HuH-7.5 (cell line): Measurements from ENCODE around the gene UGT1A9.

Source experiments
- DNase-seq: peaks from one replicate; pipeline ENCODE4 v3.0.0; 2011; ENCODE audit warnings: low spot score

Gene UGT1A9

DNA sequence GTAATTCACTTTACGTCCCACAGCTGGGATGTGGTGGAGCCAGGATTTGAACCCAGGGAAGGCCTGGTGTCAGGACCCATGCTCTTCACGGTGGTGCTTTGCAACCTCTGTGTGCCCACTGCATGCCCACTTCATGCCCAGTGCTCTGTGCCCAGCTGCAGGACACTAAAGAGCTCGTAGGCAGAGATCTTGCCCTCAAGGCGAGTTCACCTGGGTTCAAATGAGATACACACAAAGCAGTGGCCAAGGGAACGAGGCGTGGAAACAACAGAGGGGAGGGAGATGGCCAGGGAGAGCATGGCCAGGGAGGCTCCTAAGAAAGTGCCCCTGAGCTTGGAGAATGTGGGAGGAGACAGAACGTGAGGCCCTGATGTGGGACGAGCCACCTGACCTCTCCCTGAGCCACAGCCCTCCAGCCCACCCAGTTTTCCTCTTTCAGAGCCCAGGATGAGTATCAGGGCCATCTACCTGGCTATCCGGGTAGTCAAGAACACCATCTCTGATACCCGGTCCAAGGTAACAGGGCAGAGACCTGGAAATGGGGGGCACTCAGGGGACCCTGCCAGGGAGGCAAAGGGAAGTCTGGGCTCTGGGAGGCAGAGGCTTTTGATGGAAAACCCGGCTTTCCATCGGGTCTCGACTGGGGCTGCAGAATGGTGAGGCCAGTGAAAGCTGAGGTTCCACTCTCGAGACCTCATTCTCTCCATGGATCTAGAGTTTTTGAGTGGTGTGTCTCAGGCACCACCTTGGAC is 126.8 kb downstream of the UGT1A9 start:
- DNase-seq, result no peak

DNA sequence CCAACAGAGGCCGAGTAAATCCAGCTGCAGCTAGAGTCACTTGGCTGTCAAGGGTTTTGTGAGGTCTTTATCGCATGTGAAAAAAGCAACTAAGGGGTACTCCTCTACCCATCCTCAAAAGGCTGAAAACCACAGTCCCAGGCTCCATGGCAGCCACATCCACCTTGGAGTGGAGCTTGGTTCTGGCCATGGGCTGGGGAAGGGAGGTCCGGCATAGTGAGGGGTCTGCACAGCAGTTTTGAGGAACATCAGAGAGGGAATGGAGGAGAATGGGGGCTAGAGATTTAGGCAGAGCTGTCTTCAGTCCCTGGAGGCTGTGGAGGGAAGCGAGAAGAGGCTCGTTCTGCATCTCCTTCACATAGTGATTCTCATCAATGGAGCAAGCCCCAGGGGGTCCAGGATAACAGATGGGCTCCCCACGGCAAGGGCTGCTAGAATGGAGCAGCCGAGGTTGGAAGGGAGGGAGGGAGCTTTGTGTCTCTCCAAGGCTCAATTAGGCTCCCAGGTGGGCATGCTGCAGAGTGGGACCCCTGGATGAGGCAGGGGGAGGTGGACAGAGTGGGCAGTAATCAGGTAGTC is 127.5 kb downstream of the UGT1A9 start:
- no peak for DNase-seq

DNA sequence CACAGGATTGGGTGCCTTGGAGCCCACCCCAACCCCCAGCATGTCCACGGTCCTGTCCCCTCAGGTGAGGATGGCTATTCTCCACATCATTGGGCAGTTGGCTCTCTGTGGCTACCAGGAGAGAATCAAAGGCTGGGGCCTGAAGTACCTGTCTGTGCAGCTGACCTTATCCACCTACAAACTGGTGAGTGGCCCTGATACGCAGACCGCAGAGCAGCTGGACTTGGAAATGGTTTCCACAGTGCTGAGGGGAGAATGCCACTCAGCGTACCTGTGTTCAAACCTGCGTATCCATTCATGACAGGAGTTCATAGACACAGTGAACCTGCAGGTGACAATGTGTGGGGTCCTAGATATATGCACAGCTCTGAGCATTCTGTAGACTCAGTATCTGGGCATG is 128.0 kb downstream of the UGT1A9 start:
- no peak for DNase-seq

DNA sequence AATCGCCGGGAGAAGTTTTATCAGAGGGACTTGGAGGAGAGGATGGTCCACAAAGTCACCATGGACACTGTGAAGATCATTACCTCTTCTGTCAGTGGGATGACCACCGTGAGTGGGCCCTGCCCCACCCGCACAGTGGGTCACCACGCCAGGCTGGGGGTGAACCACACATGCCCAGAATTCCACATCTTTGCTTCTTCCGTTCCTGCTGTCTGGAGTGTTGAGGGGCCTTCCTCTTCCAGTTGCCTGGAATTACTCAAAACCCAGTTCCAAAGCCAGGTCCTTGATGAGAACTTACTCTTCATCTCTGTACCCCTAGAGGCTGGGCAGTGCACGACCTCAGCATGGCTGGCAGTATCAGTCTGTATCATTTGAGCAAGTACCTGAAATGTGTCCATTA is 128.5 kb downstream of the UGT1A9 start:
- DNase-seq, result no peak

DNA sequence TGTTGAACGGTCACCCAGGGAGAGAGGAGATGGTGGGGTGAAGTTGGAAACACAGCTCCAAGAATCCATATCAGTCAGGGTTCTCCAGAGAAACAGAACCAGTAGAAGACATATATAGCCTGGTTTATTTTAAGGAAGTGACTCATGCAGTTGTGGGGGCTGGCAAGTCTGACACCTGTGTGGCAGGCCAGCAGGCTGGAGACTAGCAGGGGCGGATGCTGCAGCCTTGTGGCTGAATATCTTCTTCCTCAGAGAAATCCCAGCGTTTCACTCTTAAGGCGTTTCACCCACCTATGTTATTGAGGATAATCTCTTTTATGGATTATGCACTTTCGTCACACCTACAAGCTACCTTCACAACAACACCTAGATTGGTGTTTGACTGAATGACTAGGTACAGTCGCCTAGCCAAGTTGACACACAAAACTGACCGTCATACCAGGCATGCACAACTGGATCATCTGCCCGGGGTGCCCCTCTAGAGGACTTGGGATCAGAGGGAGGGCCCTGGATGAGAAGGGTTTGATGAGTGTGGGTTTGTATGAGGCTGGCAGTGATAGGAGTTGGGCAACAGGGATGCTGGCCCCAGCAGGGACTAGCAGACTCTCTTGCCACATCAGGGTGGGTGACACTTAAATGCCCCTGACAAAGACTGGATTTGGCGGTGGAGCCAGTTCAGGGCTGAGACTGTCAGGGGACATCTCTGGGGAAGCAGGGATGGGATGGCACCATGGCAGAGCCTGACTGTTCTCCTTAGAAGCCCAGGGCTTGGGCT is 129.8 kb downstream of the UGT1A9 start:
- DNase-seq, result no peak

DNA sequence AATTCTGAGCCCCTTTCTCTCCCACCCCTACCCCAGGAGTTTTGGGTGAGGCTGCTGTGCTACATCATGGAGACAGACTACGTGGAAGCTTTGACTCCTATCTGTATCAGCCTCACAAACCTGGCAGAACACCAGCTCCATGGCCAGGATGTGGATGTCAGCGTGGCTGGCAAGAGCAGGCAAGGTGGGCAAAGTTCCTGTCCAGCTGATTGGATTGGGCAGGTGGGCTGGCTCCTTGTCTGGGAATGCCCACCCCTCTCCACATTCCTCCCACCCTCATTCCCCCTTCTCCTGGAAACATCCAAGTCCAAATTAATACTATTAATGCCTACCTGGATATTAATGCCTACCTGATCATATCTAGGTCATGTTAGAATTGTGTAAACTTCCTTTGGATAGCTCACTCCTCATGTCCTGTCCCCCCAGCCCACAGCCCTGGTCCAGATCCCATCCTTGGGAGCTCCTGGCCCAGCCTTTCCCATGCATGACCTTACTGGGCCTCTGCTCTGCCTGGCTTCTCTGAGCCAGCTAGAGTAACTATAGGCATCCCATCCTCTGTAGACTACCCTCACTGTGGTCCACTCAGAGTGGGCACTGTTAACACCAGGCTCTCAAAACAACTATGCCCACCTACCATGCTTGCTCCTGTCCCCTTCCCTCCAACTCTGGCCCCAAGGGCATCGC is 130.6 kb downstream of the UGT1A9 start:
- DNase-seq, result no peak

DNA sequence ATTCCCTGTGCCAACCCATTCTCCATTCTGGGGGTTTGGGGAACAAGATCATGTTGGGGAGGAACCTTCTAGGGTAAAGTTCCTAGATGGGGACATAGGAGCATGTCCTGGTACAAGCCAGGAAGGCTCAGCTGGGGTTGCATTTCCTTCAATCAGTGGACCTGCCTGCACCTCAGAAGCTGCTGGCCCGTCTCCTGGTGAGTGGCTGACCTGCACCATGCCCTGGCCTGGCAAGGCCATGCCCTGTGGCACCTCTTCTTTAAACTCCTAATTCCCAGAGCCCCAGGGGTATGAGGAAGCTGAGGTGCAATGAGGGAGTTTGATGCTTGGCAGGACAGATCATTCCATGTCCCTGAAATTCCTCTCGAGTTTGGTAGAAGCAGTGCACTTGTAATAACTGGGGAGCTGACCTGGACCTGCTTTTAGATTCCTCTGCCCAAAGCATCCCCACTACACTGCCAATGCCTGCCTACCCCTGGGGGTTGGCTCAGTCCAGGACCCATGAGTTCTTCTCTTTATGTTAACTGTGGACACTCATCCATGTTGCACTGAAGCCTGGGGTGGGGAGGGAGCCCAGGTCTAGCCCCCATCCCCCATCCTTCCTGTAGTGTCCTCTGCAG is 131.7 kb downstream of the UGT1A9 start:
- DNase-seq, result no peak

DNA sequence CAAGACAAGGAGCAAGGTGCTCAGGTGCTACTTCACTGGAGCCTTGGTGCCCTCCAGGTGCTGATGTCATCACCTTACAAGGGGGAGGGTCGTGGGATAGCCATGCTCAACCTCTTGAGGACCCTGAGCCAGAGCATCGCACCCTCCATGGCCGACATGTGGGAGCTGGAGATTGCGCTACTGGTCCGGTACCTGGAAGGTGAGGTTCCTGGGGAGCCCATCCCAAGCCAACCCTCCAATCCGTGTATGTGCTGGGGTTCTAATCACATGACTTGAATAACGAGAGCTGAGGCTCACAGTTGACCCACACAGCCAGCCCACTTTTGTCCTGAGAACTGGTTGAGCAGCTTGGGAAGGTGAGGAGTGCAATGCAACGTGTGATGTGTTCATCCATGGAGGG is 132.3 kb downstream of the UGT1A9 start:
- DNase-seq, result no peak

DNA sequence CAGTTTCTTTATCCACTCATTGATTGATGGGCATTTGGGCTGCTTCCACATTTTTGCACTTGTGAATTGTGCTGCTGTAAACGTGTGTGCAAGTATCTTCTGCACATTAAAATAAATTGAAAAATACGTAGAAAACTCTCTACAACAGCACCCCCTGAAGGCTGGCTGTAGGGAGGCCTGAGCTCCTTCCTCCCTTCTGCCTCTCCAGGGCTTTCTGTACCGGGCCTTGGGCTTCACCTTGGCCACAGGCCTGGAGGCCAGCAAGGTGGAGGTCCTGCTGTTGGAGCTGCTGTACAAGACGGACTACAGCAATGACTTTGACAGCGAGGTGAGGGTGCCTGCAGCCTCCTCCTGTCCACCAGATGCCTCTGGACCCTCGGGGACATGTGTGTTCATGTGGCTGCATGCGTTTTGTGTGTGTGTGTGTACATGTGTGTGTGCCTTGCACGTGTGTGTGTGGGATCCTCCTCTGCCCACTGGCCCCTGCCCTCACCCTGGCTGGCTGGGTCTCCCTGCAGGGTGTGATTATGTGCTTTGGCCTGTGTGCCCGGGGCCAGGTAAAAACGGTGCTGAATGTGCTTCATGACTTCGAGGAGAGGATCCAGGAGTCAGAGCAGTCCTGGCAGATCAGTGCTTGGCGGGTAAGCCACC is 135.6 kb downstream of the UGT1A9 start:
- DNase-seq, result no peak

DNA sequence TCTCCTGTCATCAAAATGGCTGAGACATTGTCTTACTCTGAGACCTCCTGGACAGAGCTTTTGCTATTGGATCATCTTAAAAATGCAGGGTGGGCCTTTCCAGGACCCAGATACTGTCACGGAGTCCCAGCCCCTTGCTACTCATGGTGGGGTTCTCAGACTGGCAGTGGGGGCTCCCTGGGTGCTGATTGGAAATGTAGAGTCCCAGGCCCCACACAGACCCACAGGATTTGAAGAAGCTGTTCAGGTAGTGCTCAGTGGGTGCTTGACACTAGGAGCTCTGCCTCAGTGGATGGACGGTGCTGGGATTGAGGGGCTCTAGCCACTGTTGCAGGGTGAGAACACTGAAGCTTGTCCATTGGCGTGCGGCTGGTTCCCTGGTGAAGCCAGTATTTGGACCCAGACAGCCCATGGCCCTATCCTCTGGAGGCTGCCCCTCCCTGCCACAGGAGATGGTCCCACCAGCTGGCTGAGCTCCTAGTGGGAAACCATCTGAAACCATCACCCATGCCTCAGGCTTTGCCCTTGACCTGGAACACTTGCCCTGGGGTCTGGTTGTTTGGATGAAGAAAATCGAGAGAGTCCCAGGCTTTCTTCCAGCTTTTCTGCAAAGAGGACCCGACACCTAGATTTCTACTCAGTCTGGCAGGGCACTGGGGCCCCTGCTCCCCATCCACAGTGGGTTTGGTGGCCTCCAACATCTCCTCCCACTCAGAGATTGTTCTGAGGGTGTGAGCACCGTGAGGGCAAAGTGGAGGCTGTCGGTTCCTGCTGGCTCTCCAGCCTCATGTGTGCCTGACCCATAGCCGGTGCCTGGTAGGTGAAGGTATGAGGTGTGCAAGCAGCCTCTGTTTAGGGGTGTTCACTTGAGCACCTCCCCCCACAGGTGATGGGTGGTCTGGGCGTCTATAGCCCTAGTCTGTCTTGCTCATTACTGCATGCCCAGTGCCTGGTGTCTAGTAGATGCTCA is 136.6 kb downstream of the UGT1A9 start:
- DNase-seq, result no peak

DNA sequence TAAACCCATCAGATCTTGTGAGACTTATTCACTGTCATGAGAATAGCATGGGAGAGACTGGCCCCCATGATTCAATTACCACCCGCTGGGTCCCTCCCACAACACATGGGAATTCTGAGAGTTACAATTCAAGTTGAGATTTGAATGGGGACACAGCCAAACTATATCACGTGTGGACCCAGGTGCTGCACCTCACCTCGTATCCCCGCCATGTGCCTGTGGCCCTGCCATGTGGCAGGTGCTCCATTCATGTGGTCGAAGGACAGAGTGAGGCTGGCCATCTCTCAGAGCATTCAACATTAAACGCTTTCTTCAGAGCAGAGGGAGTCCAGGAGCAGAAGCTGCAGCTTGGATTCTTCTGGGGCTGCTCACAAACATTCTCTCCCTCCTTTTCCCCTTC is 138.7 kb downstream of the UGT1A9 start:
- DNase-seq, result no peak

DNA sequence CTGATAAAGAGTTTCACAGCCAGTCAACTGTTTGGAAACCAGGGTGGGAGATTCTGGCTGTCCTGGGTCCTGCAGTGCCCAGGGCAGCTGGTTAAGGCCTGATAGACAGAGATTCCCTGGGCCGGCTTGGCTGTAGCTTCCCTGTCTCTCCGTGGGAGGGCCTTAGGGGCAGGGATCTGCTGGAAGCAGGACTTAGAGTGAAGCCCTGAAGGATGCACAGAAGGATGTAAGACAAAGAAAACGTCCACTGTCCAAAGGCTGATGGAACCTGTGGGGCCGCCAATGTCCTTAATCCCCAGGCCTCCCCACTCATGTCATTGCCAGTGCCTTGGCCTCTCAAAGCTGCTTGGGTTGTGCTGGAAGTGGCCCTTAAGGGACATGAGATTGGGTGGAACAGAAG is 139.4 kb downstream of the UGT1A9 start:
- no peak for DNase-seq

DNA sequence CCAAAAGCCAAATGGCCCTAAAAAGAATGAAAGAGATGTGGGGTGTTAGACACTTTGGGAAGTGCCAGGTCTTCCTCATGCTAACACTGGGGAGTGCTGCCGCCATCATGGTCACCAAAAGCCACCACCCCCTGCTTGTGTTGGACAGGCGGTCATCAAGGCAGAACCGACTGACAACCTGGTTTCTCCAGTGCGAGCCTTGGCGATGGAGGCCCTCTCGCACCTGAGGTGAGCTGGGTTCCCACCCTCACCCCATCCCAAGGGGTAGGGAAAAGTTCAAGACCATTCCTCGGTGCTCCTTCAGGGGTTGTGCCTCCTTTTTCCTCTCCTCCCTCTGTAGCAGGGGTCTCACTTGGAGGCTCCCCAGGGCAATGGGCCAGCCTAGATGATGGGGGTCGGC is 140.0 kb downstream of the UGT1A9 start:
- no peak for DNase-seq

DNA sequence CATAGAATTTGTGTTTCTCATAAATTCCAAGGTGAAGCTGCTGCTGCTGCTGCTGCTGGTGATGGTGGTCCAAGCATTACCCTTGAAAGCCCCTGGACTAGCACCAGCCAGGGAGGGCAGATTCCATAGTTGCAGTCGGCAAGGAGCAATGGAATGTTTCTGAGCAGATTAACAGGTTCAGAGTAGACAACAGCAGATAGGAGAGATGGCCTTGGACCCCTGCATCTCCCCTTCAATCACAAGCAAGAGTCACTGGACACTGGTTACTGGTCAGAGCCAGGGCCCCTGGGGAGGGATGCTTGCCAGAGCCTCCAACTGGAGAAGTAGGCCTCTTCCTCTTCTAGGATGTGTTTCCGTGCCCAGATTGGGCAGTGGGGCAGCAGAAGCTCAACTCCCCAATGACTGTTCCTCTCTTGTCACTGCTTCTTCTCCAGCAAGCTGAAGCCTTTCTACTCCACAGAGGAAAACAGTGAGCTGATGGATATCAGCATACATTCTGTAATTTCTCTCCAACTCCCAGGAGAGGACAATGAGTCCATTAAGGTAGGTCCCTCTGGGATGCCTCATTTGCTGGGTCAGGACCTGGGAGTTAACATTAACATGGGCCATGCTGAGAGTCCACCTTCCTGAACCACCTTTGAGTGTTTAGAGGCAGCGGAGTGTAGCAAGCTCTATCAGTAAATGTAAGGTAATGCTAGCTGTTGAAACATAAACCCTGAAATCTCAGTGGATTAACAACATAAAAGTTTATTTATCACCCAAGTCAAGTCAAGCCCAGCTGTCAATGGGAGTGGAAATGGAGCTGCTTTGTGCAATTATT is 141.7 kb downstream of the UGT1A9 start:
- no peak for DNase-seq

DNA sequence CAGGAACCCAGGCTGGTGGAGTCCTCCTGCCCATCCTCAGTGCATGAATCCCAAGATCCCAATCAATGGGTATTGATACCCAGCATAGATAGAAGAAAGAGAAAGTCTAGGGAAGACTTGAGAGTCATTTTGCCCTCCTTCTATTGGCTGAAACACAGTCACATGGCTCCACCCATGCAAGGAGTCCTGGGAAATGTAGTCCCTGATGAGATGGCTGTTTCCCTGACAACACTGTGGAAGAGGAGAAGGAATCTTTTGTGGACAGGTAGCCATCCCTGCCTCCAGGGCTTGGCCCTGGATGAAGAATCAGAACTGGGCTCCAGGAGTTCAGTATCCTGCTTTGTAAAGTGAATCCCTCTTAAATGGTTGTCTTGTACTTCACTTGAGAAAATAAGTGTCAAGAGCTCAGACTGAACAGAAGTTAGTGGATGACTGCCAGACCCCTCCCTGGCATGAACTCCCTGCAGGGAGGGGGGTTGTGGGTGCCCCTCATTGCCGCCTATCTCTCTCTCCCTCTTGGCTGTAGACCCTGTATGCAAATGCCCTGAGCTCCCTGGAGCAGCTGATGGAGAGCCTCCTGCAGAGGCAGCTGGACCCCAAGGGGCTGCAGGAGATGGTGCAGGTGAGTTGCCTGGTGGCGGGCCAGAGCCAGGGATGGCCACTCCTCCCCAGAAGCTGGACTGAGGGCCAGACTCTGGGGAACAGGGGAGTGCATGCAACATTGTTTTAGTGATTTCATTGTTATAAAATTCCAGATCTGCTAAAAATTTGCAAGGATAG is 142.5 kb downstream of the UGT1A9 start:
- no peak for DNase-seq

DNA sequence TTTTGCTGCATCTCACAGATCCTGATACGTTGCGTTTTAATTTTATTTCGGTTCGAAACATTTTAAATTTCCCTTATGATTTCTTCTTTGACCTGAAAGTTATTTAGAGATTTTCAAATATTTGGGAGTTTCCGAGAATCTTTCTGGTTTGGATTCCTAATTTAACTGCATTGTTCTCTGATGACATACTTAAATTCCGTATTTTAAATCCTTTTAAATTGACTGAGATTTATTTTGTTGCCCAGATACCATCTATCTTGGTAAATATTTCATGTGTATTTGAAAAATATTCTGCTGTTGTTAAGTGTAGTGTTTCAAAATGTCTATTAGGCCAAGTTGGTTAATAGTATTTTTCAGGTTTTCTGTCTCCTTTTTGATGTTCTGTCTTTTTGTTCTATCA is 144.2 kb downstream of the UGT1A9 start:
- no peak for DNase-seq

DNA sequence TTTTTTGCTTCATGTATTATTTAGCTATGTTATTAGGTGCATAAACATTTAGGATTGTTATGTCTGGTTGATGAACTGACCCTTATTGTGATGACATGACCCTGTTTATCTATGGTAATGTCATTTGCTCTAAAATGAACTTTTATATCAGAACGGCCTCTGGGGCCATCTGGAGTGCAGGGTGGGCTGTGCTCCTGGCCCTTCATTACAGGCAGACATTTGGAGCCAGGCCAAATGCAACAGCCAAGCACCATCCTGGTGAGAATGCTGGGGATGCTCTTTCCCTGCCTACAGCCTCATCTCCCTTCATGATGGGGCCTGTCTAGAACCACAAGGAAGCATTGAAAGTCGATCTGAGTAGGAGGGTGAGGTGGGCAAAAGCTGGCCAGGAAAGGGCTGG is 144.6 kb downstream of the UGT1A9 start:
- DNase-seq, result no peak

DNA sequence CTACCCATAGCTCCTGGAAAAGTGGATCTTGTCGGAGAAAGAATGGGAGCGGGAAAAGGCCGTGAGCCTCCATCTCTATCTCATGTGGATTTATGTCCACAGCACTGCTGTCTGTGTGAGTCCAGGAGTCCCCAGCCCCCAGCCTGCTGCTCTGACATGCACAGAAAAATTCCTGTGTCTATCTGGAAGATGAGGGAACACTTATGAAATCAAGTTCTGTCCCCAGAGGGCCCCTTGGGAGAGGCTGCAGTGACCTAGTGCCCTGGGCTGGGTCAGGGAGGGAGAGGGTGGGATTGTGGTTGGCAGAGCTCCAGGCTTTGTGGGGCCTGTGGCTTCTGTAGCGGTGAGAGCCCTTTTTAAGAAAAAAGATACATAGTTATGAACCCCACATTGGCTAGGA is 145.1 kb downstream of the UGT1A9 start:
- peak; percentile 20 for DNase-seq

DNA sequence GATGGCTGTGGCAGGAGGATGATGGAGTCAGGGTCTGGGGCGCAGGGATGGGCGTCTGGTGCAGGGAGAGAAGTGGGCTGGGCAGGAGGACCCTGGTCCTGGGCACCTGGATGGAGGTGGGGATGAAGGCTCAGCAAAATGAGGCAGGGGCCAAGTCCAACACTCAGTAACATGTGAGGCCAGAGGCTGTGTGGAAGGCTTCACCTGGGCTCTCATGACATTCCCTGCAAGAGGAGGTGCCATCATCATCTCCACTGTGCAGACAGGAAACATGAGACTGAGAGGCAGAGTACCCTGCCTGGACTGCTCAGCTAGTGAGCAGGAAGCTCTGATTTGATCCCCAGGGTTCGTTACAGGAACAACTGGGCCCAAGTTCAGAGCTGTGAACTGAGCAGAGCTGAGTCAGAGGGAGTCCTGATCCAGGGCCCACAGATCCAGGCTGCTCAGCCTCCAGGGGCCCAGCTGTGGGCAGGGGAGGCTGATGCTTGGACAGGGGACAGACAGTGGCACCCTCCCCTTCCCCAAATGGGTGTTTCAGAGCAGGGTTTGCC is 145.7 kb downstream of the UGT1A9 start:
- no peak for DNase-seq
